WTC11 (cell line): ENCODE measurements around the gene CADM1.

ENCODE experiments used
- ATF1 ChIP-seq: sonication (generic); formaldehyde crosslinking; IDR thresholded peaks from 2 replicates; pipeline ENCODE4 v1.8.1; 2023; ENCODE audit warnings: mild to moderate bottlenecking, moderate library complexity, missing genetic modification reagents
- EMX1 ChIP-seq: fragments of 250-450 bp; sonication (Bioruptor Pico); IDR thresholded peaks from 2 replicates; pipeline ENCODE4 v1.8.0; 2021; ENCODE audit warnings: mild to moderate bottlenecking
- JUN ChIP-seq: sonication (generic); formaldehyde crosslinking; IDR thresholded peaks from 2 replicates; pipeline ENCODE4 v1.8.0; 2023; ENCODE audit warnings: mild to moderate bottlenecking, missing genetic modification reagents
- TF ChIP-seq, protein P1 (sequence below): fragments of 200-600 bp; IDR thresholded peaks from 2 replicates; pipeline ENCODE4 v1.8.0; 2022; ENCODE audit warnings: antibody characterized with exemption
- TF ChIP-seq, protein P2 (sequence below): sonication (generic); formaldehyde crosslinking; IDR thresholded peaks from 2 replicates; pipeline ENCODE4 v1.8.1; 2023; ENCODE audit warnings: mild to moderate bottlenecking, missing genetic modification reagents, moderate library complexity
- TF ChIP-seq, protein P3 (sequence below): sonication (generic); formaldehyde crosslinking; IDR thresholded peaks from 2 replicates; pipeline ENCODE4 v1.8.1; 2022; ENCODE audit warnings: mild to moderate bottlenecking, missing genetic modification reagents, moderate library complexity, borderline replicate concordance

DNA sequence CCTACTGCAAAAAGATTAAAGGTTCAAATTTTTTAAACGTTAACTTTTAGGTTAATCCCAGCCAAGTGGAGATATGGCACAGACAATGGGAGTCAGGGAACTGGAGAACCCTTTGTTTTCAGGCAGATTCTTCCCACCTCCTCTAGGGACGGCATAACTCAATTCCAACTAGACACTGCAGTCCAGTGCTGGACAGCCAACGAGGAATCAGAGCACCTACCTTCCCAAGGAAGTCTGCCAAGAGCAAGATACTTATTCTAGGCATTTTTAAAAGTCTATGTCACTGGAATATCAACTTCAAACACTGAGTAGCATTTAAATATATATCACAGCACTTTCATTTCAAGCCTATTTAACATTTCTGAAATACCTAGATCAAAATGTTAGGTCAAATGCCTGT, 7.3 kb downstream of the CADM1 start:
- TF ChIP-seq, protein P1, sequence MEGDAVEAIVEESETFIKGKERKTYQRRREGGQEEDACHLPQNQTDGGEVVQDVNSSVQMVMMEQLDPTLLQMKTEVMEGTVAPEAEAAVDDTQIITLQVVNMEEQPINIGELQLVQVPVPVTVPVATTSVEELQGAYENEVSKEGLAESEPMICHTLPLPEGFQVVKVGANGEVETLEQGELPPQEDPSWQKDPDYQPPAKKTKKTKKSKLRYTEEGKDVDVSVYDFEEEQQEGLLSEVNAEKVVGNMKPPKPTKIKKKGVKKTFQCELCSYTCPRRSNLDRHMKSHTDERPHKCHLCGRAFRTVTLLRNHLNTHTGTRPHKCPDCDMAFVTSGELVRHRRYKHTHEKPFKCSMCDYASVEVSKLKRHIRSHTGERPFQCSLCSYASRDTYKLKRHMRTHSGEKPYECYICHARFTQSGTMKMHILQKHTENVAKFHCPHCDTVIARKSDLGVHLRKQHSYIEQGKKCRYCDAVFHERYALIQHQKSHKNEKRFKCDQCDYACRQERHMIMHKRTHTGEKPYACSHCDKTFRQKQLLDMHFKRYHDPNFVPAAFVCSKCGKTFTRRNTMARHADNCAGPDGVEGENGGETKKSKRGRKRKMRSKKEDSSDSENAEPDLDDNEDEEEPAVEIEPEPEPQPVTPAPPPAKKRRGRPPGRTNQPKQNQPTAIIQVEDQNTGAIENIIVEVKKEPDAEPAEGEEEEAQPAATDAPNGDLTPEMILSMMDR = no peak
- TF ChIP-seq EMX1 (CRISPR knock-in tag) (no peak), JUN (CRISPR knock-in tag) (no peak), ATF1 (CRISPR knock-in tag) (no peak)
- TF ChIP-seq, protein P2, sequence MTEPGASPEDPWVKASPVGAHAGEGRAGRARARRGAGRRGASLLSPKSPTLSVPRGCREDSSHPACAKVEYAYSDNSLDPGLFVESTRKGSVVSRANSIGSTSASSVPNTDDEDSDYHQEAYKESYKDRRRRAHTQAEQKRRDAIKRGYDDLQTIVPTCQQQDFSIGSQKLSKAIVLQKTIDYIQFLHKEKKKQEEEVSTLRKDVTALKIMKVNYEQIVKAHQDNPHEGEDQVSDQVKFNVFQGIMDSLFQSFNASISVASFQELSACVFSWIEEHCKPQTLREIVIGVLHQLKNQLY (CRISPR knock-in tag) = no peak
- TF ChIP-seq, protein P3, sequence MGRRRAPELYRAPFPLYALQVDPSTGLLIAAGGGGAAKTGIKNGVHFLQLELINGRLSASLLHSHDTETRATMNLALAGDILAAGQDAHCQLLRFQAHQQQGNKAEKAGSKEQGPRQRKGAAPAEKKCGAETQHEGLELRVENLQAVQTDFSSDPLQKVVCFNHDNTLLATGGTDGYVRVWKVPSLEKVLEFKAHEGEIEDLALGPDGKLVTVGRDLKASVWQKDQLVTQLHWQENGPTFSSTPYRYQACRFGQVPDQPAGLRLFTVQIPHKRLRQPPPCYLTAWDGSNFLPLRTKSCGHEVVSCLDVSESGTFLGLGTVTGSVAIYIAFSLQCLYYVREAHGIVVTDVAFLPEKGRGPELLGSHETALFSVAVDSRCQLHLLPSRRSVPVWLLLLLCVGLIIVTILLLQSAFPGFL = no peak
